ENCODE measurements around the gene OSBP2.

Gene OSBP2

DNA sequence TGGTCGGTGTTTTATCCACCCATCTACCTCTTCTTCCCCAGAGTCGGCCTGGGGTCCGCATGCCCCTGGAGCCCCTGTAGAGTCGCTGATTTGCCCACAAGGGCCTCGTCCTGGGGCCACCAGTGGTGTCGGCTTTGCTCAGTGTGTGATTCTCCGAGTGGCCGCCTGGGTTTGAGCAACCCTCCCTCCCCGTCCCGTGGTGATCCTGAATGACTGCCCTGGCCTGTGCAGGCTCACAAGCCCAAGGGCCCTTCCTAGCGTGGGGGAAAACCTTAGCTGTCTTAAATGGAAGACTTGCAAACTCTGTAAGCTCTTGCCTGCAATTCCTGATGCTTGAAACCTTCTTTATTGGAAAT, 128.3 kb downstream of the OSBP2 start:
- no peak for DNase-seq (ENCODE audit: extremely low read depth, low read depth)
- H3K4me3 ChIP-seq (replicated peaks; ENCODE audit: low read depth, low read length): no peak overlapping the region
- TF ChIP-seq, protein P1, sequence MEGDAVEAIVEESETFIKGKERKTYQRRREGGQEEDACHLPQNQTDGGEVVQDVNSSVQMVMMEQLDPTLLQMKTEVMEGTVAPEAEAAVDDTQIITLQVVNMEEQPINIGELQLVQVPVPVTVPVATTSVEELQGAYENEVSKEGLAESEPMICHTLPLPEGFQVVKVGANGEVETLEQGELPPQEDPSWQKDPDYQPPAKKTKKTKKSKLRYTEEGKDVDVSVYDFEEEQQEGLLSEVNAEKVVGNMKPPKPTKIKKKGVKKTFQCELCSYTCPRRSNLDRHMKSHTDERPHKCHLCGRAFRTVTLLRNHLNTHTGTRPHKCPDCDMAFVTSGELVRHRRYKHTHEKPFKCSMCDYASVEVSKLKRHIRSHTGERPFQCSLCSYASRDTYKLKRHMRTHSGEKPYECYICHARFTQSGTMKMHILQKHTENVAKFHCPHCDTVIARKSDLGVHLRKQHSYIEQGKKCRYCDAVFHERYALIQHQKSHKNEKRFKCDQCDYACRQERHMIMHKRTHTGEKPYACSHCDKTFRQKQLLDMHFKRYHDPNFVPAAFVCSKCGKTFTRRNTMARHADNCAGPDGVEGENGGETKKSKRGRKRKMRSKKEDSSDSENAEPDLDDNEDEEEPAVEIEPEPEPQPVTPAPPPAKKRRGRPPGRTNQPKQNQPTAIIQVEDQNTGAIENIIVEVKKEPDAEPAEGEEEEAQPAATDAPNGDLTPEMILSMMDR (IDR thresholded peaks at IDR 0.05; ENCODE audit: low read depth, low read length, missing control alignments): no peak

DNA sequence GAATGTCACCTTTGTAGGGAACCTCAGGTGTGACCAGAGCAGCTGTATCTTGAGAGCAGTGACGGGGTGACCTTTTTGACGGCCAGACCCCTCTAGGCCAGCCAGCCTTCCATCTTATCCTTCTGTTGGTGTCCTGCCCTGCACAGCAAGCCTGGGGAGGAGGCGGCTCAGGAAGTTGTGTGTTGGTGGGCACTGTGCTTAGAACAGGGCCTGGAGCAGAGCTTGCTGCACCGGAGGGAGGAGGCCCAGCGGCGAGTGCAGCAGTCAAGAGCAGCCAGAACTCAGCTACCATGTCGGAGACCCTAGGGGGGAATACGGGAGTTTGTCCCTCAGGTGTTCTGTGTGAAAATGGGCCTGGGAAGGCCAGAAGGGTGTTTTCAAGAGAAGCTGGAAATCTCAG, 129.4 kb downstream of the OSBP2 start:
- TF ChIP-seq, protein P1 (IDR thresholded peaks at IDR 0.05; ENCODE audit: low read depth, low read length, missing control alignments): no peak
- no peak for DNase-seq (ENCODE audit: extremely low read depth, low read depth)

DNA sequence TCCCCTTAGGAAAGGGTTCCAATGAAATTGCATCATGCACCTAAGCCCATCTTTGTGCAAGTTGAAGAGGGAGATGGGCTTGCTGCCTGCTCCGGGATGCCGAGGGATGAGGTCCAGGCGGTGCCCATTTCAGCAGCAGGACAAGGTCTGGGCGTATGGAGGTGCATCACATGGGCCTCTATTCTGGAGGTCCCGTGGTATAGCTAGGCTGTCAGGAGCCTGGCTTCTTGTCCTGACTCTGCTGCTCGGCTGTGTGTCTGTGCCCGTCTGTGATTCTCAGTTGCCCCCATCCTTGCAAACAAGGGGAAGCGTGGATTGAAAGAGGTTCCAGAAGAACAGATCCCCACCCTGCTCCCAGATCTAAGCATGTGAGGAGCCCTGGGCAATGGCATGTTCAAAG, 130.0 kb downstream of the OSBP2 start:
- no peak for DNase-seq (ENCODE audit: extremely low read depth, low read depth)
- TF ChIP-seq, protein P1 (IDR thresholded peaks at IDR 0.05; ENCODE audit: low read depth, low read length, missing control alignments): no peak
- H3K4me3 ChIP-seq (replicated peaks; ENCODE audit: low read depth, low read length): no peak overlapping the region

More for the DNA sequence above, 129.4 kb downstream of the OSBP2 start:
- no peak overlapping the region for H3K4me3 ChIP-seq (replicated peaks; ENCODE audit: low read depth, low read length)

DNA sequence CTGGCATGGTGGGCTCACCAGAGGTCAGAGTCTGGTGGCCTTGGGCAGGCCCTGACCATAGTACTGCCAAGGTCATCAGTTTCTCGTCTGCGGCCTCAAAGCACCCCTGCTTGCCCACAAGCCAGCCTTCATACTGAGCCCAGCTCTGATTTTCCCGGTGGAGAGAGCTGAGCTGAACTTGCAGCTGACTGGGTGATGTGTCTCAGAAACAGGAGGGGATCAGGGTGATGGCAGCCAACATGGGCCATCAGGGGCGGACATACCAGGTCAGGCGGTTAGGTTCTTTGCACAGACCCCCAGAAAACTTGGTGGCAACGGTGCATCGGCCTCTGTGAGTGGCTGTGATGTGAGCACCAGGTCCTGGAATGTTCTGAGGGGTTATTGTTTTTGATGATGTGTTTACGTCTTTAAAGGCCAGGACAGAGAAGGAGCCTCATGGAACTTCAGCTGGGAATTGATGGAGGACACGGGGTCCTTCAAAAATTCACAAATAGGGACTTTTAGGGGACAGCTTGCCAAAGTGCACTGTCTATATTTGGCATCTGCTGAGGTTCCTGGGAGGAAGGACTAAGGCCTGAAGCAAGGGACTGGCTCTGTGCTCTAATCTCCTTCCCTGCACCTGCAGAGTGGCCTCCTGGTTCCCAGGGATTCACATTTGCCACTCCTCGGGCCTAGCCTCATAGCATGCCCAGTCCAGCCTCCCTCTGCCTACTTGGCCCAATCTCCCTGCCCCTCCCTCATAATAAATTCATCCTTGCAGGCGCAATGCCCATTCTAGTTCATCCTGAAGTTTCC, 131.2 kb downstream of the OSBP2 start:
- TF ChIP-seq, protein P1 (IDR thresholded peaks at IDR 0.05; ENCODE audit: low read depth, low read length, missing control alignments): no peak
- H3K4me3 ChIP-seq (replicated peaks; ENCODE audit: low read depth, low read length): no peak overlapping the region
- DNase-seq (ENCODE audit: extremely low read depth, low read depth): no peak

DNA sequence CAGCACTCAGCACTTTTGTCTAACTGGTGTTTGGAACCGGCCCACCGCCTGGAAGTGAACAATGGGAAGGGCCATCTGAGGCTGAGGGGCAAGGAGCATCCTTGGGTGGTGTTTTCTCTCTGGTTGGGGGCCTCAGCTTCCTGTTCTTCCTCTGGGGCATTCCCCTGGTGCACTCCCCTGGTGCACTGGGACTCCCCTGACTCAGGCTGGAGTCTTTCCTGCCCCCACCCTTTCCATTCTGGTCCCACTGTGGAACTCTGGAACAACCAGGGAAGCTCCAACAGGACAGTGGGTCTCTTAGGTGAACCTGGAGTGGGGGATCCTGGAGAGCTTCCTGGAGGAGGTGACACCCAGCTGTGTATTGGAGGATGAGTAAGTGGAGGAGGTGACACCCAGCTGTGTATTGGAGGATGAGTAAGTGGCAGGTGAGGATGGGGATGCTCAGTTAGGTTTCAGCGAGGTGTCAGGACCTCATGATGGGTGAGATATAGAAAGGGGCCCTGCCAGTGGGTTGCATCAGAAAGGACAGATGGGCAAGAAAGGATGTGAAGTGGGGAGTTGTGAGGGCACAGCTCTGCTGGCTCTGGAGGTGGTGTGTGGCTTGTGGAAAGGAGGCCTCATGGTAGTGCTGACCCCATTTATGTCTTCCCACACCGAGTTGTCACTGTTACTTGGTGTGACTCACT, 132.1 kb downstream of the OSBP2 start:
- no peak for DNase-seq (ENCODE audit: extremely low read depth, low read depth)
- TF ChIP-seq, protein P1 (IDR thresholded peaks at IDR 0.05; ENCODE audit: low read depth, low read length, missing control alignments): no peak
- H3K4me3 ChIP-seq (replicated peaks; ENCODE audit: low read depth, low read length): no peak overlapping the region

DNA sequence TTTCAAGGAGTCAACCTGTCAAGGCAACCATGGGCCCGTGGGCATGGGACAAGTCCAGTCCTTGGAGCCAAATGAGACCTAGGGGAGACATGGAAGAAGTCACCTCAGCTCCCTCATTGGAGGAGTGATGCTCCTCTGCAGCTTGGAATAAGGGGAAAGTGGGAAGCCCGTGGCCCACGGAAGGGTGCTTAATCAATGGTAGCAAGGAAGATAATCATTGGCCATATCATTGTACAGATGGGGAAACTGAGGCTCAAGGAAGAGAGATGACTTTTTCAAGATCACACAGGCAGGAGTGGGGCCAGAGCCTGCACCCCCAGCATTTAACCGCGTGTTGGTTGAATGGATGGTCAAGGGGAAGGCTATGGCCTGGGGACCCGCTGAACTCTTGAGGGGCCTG, 133.0 kb downstream of the OSBP2 start:
- TF ChIP-seq, protein P1 (IDR thresholded peaks at IDR 0.05; ENCODE audit: low read depth, low read length, missing control alignments): no peak
- no peak for DNase-seq (ENCODE audit: extremely low read depth, low read depth)
- H3K4me3 ChIP-seq (replicated peaks; ENCODE audit: low read depth, low read length): no peak overlapping the region

All from HFF-Myc (cell line).